ENCODE data around the gene IL10RA. TPM values are rescaled to one million over a fixed set of nuclear protein-coding genes. Genes with fewer than 3 reads are reported as not detected.

IL10RA gene
- total RNA-seq, 2 donors from 2014 or later = 262 to 274 TPM

- H3K4me1 Mint-ChIP-seq = peaks cover 57% of the 10 kb centered on the region
- ATAC-seq = peak; percentile 69
- DNase-seq = peak in 2 of 3 donors; percentile 47 to 51
Measured at GRCh38 chr11:117950301-117950700, 35.9 kb upstream of the IL10RA start.

GRCh38 chr11:117950993-117951961 lies 34.9 kb upstream of the IL10RA start:
- Mint-ChIP-seq H3K4me1 (peaks cover 53% of the 10 kb centered on the region), H3K36me3 (ENCODE audit: low read depth) (no peaks in the 10 kb centered on the region), H3K4me3 (peak overlapping the region; percentile 90), H3K27me3 (no peaks in the 10 kb centered on the region), H3K27ac (peak overlapping the region; percentile 97)
- no peaks in the 10 kb centered on the region for H3K9me3 ChIP-seq (ENCODE audit: control insufficient read depth, low read length, poor library complexity, severe bottlenecking)
- DNase-seq (no peak), ATAC-seq (peak; percentile 70)

More at GRCh38 chr11:117950301-117950700, 35.9 kb upstream of the IL10RA start:
- Mint-ChIP-seq H3K27me3 (no peaks in the 10 kb centered on the region), H3K4me3 (peak overlapping the region; percentile 90), H3K36me3 (ENCODE audit: low read depth) (no peaks in the 10 kb centered on the region), H3K27ac (peak overlapping the region; percentile 97)
- H3K9me3 ChIP-seq (ENCODE audit: control insufficient read depth, low read length, poor library complexity, severe bottlenecking) = no peaks in the 10 kb centered on the region

GRCh38 chr11:117953024-117953671 lies 33.0 kb upstream of the IL10RA start:
- Mint-ChIP-seq H3K36me3 (ENCODE audit: low read depth) (no peaks in the 10 kb centered on the region), H3K4me3 (peak overlapping the region; percentile 66), H3K27me3 (no peaks in the 10 kb centered on the region), H3K27ac (peak overlapping the region; percentile 97), H3K4me1 (peaks cover 44% of the 10 kb centered on the region)
- no peaks in the 10 kb centered on the region for H3K9me3 ChIP-seq (ENCODE audit: control insufficient read depth, low read length, poor library complexity, severe bottlenecking)
- DNase-seq = no peak
- ATAC-seq = peak; percentile 49

DNA sequence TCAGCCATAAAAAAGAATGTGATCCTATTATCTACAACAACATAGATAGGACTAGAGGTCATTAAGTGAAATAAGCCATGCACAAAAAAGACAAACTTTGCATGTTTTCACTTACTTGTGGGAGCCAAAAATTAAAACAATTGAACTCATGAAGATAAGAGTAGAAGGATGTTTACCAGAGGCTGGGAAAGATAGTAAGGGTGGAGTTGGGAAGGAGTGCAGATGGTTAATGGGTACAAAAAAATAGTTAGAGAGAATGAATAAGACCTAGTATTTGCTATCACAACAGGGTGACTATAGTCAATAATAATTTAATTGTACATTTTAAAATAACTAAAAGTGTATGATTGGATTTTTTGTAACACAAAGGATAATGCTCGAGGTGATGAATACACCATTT lies 27.2 kb upstream of the IL10RA start:
- peaks cover 3% of the 10 kb centered on the region for H3K9me3 ChIP-seq (ENCODE audit: control insufficient read depth, low read length, poor library complexity, severe bottlenecking)
- H3K4me1 Mint-ChIP-seq = peaks cover 18% of the 10 kb centered on the region
- no peak overlapping the region for H3K4me3 Mint-ChIP-seq
- no peaks in the 10 kb centered on the region for H3K27me3 Mint-ChIP-seq
- DNase-seq (no peak), ATAC-seq (no peak)
- H3K27ac Mint-ChIP-seq = no peak overlapping the region
- peaks cover 4% of the 10 kb centered on the region for H3K36me3 Mint-ChIP-seq (ENCODE audit: low read depth)

GRCh38 chr11:117959438-117960149 lies 26.6 kb upstream of the IL10RA start:
- Mint-ChIP-seq H3K36me3 (ENCODE audit: low read depth) (peaks cover 4% of the 10 kb centered on the region), H3K4me3 (no peak overlapping the region), H3K4me1 (peaks cover 14% of the 10 kb centered on the region), H3K27me3 (no peaks in the 10 kb centered on the region), H3K27ac (no peak overlapping the region)
- peaks cover 3% of the 10 kb centered on the region for H3K9me3 ChIP-seq (ENCODE audit: control insufficient read depth, low read length, poor library complexity, severe bottlenecking)
- ATAC-seq (no peak), DNase-seq (no peak)

- ATAC-seq (no peak), DNase-seq (no peak)
- H3K9me3 ChIP-seq (ENCODE audit: control insufficient read depth, low read length, poor library complexity, severe bottlenecking) = peaks cover 3% of the 10 kb centered on the region
- H3K27ac Mint-ChIP-seq = no peak overlapping the region
- peaks cover 14% of the 10 kb centered on the region for H3K4me1 Mint-ChIP-seq
- H3K4me3 Mint-ChIP-seq = no peak overlapping the region
- peaks cover 4% of the 10 kb centered on the region for H3K36me3 Mint-ChIP-seq (ENCODE audit: low read depth)
- no peaks in the 10 kb centered on the region for H3K27me3 Mint-ChIP-seq
Measured at GRCh38 chr11:117960406-117960805, 25.8 kb upstream of the IL10RA start.

GRCh38 chr11:117961896-117962295 lies 24.3 kb upstream of the IL10RA start:
- DNase-seq (no peak), ATAC-seq (no peak)
- peaks cover 3% of the 10 kb centered on the region for H3K9me3 ChIP-seq (ENCODE audit: control insufficient read depth, low read length, poor library complexity, severe bottlenecking)
- Mint-ChIP-seq H3K4me1 (peaks cover 14% of the 10 kb centered on the region), H3K27ac (no peak overlapping the region), H3K27me3 (no peaks in the 10 kb centered on the region), H3K36me3 (ENCODE audit: low read depth) (peaks cover 4% of the 10 kb centered on the region), H3K4me3 (no peak overlapping the region)

DNA sequence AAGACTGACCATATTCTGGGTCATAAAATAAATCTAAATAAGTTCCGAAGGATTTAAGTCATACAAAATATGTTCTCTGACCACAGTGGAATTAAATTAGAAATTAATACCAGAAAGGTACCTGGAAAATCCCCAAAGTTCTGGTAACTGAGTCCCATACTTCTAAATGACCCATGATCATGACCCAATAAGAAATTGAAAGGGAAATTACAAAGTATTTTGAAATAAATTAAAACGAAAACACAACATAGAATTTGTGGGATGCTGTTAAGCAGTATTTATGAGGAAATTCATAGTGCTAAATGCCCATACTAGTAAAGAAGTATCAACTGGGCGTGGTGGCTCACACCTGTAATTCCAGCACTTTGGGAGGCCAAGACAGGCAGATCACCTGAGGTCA lies 23.4 kb upstream of the IL10RA start:
- Mint-ChIP-seq H3K27ac (no peak overlapping the region), H3K36me3 (ENCODE audit: low read depth) (peaks cover 4% of the 10 kb centered on the region), H3K4me1 (peaks cover 14% of the 10 kb centered on the region), H3K4me3 (no peak overlapping the region), H3K27me3 (no peaks in the 10 kb centered on the region)
- H3K9me3 ChIP-seq (ENCODE audit: control insufficient read depth, low read length, poor library complexity, severe bottlenecking) = peaks cover 3% of the 10 kb centered on the region
- no peak for ATAC-seq
- no peak for DNase-seq

DNA sequence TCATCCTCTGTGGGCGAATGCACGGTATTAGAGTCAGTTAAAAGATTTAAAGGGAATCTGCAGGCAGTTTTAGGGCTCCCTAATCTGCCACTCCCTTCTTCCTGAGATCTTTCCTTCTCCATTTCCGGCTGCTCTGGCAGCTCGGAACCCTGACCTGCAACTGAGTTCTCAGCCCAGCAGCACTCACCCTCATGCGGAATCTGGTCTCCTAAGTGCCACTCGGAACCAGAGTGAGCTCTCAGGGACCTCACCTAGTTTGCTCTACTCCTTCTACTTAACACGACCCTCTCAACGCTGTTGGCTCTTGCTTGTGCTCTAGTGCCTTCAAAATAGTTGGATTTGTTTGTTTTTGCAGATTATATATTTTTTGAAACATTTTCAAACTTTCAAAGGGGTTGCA lies 19.3 kb upstream of the IL10RA start:
- no peaks in the 10 kb centered on the region for H3K9me3 ChIP-seq (ENCODE audit: control insufficient read depth, low read length, poor library complexity, severe bottlenecking)
- Mint-ChIP-seq H3K36me3 (ENCODE audit: low read depth) (no peaks in the 10 kb centered on the region), H3K27me3 (no peaks in the 10 kb centered on the region), H3K27ac (no peak overlapping the region), H3K4me1 (peaks cover 30% of the 10 kb centered on the region), H3K4me3 (no peak overlapping the region)
- DNase-seq (no peak), ATAC-seq (no peak)

DNA sequence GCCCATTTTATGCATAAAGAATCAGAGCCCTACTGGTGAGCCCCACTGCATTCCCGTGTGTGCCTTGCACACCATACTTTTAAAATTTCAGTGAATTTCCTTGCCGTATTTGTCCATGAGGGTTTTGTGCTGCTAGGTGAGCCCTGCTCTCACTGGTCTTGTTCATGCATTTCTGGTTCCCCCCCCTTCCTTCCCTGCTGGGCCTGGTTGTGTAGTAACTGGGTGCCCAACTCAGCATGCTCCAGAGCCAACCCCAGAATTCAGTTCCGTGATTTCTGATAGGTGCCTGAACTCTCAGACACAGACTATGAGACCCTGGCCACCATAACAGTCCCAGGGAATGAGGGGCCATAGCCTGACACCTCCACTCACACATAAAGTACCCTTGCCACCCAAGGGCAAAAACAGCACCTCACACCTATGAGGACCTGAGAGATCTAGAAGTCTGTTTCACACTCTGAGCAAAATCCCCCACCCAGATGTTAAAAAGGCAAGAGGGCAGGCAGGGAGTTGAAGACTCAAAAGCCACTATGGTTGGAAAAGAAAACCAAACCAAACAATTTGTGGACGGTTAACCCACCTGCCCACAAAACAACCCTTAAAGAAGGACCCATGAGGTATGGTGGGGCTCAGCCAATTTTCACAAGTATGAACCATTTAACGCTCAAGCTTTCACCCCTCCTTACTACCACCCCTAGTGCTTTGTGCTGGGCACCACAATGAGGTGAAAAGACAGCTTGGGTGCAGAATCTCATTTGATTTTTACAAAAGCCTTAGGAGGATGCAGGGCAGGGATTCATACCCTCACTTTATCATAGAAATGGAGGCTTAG lies 16.8 kb upstream of the IL10RA start:
- H3K9me3 ChIP-seq (ENCODE audit: control insufficient read depth, low read length, poor library complexity, severe bottlenecking) = no peaks in the 10 kb centered on the region
- no peak for ATAC-seq
- H3K27ac Mint-ChIP-seq = peak overlapping the region; percentile 86
- H3K4me3 Mint-ChIP-seq = no peak overlapping the region
- no peaks in the 10 kb centered on the region for H3K27me3 Mint-ChIP-seq
- no peak for DNase-seq
- H3K4me1 Mint-ChIP-seq = peaks cover 45% of the 10 kb centered on the region
- no peaks in the 10 kb centered on the region for H3K36me3 Mint-ChIP-seq (ENCODE audit: low read depth)

DNA sequence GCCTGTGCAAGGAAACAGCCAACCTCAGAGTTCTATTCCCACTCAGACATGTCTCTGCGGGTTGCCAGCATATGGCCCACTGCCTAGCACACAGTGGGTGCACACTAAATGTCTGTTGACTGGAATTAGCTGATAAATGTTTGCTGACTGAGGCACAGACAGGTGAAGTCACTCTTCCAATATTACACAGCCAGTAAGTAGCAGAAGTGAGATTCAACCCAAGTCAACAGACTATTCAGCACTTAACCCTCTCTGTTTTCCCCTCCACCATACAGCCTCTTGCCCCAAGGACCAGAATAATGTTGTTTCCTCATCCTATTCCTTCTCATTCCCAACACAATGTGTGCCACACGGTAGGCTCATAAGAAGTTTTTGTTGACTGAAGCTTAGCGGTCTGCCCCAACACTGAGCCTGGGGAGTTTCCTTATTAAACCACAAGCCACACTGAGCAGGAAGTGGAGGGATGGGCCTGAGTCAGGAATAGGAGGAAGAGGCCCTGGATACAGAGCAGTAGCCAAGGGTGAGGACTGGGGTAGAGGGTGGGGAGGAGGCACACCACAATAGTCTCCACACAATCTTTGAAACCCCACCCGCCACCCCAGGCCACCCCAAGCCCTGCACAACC lies 15.7 kb upstream of the IL10RA start:
- no peaks in the 10 kb centered on the region for H3K36me3 Mint-ChIP-seq (ENCODE audit: low read depth)
- H3K27ac Mint-ChIP-seq = peak overlapping the region; percentile 86
- peaks cover 48% of the 10 kb centered on the region for H3K4me1 Mint-ChIP-seq
- peak overlapping the region; percentile 52 for H3K4me3 Mint-ChIP-seq
- no peaks in the 10 kb centered on the region for H3K9me3 ChIP-seq (ENCODE audit: control insufficient read depth, low read length, poor library complexity, severe bottlenecking)
- DNase-seq (no peak), ATAC-seq (peak; percentile 93)
- no peaks in the 10 kb centered on the region for H3K27me3 Mint-ChIP-seq

GRCh38 chr11:117972044-117972443 lies 14.2 kb upstream of the IL10RA start:
- Mint-ChIP-seq H3K27me3 (no peaks in the 10 kb centered on the region), H3K27ac (no peak overlapping the region), H3K4me3 (no peak overlapping the region), H3K36me3 (ENCODE audit: low read depth) (no peaks in the 10 kb centered on the region), H3K4me1 (peaks cover 49% of the 10 kb centered on the region)
- no peak for ATAC-seq
- no peak for DNase-seq
- H3K9me3 ChIP-seq (ENCODE audit: control insufficient read depth, low read length, poor library complexity, severe bottlenecking) = no peaks in the 10 kb centered on the region
